ENCODE data around the gene C1orf122. TPM values are rescaled to one million over a fixed set of nuclear protein-coding genes. Genes with fewer than 3 reads are reported as not detected.
A peak's percentile ranks its signal among the peaks of the same experiment; 100 is the strongest.

C1orf122 gene
- total RNA-seq, 1 experiment from 2014 or later = 45.9 TPM

- TF ChIP-seq ARID4B (CRISPR knock-in tag; IDR thresholded peaks at IDR 0.05; ENCODE audit: borderline replicate concordance) (peak; percentile 100), CREB1 (CRISPR knock-in tag; IDR thresholded peaks at IDR 0.05) (peak; percentile 99), USF2 (CRISPR knock-in tag; IDR thresholded peaks at IDR 0.05) (peak; percentile 62), MAX (CRISPR knock-in tag; IDR thresholded peaks at IDR 0.05) (peak; percentile 92), ATF1 (CRISPR knock-in tag; IDR thresholded peaks at IDR 0.05) (peak; percentile 89), FOXP4 (CRISPR knock-in tag; IDR thresholded peaks at IDR 0.05) (peak; percentile 100), NFYB (CRISPR knock-in tag; conservative IDR thresholded peaks at IDR 0.05; ENCODE audit: low read depth) (peak; percentile 73), FOXK1 (CRISPR knock-in tag; IDR thresholded peaks at IDR 0.05) (peak; percentile 98), TCF7 (CRISPR knock-in tag; IDR thresholded peaks at IDR 0.05; ENCODE audit: low read depth) (peak; percentile 98), TEAD4 (CRISPR knock-in tag; IDR thresholded peaks at IDR 0.05) (peak; percentile 99), NFE2L1 (CRISPR knock-in tag; IDR thresholded peaks at IDR 0.05) (peak; percentile 98), AR (CRISPR knock-in tag; IDR thresholded peaks at IDR 0.05) (no peak), JAZF1 (CRISPR knock-in tag; IDR thresholded peaks at IDR 0.05) (no peak), HMGXB4 (CRISPR knock-in tag; IDR thresholded peaks at IDR 0.05) (peak; percentile 71; the same call in 1 of the 2 replicates), TP53 (CRISPR knock-in tag; IDR thresholded peaks at IDR 0.05) (peak; percentile 99), FOXP1 (CRISPR knock-in tag; IDR thresholded peaks at IDR 0.05; ENCODE audit: borderline replicate concordance) (peak; percentile 99), GABPB1 (CRISPR knock-in tag; IDR thresholded peaks at IDR 0.05) (peak; percentile 80), OVOL2 (CRISPR knock-in tag; IDR thresholded peaks at IDR 0.05; ENCODE audit: borderline replicate concordance) (no peak)
- TF ChIP-seq, protein P1, sequence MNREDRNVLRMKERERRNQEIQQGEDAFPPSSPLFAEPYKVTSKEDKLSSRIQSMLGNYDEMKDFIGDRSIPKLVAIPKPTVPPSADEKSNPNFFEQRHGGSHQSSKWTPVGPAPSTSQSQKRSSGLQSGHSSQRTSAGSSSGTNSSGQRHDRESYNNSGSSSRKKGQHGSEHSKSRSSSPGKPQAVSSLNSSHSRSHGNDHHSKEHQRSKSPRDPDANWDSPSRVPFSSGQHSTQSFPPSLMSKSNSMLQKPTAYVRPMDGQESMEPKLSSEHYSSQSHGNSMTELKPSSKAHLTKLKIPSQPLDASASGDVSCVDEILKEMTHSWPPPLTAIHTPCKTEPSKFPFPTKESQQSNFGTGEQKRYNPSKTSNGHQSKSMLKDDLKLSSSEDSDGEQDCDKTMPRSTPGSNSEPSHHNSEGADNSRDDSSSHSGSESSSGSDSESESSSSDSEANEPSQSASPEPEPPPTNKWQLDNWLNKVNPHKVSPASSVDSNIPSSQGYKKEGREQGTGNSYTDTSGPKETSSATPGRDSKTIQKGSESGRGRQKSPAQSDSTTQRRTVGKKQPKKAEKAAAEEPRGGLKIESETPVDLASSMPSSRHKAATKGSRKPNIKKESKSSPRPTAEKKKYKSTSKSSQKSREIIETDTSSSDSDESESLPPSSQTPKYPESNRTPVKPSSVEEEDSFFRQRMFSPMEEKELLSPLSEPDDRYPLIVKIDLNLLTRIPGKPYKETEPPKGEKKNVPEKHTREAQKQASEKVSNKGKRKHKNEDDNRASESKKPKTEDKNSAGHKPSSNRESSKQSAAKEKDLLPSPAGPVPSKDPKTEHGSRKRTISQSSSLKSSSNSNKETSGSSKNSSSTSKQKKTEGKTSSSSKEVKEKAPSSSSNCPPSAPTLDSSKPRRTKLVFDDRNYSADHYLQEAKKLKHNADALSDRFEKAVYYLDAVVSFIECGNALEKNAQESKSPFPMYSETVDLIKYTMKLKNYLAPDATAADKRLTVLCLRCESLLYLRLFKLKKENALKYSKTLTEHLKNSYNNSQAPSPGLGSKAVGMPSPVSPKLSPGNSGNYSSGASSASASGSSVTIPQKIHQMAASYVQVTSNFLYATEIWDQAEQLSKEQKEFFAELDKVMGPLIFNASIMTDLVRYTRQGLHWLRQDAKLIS (CRISPR knock-in tag; IDR thresholded peaks at IDR 0.05; ENCODE audit: borderline replicate concordance) = peak; percentile 92; the same call in 1 of the 2 replicates
- TF ChIP-seq, protein P2, sequence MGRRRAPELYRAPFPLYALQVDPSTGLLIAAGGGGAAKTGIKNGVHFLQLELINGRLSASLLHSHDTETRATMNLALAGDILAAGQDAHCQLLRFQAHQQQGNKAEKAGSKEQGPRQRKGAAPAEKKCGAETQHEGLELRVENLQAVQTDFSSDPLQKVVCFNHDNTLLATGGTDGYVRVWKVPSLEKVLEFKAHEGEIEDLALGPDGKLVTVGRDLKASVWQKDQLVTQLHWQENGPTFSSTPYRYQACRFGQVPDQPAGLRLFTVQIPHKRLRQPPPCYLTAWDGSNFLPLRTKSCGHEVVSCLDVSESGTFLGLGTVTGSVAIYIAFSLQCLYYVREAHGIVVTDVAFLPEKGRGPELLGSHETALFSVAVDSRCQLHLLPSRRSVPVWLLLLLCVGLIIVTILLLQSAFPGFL (CRISPR knock-in tag; IDR thresholded peaks at IDR 0.05; ENCODE audit: borderline replicate concordance) = peak; percentile 99
- TF ChIP-seq, protein P3, sequence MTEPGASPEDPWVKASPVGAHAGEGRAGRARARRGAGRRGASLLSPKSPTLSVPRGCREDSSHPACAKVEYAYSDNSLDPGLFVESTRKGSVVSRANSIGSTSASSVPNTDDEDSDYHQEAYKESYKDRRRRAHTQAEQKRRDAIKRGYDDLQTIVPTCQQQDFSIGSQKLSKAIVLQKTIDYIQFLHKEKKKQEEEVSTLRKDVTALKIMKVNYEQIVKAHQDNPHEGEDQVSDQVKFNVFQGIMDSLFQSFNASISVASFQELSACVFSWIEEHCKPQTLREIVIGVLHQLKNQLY (CRISPR knock-in tag; IDR thresholded peaks at IDR 0.05) = peak; percentile 94; the same call in 1 of the 2 replicates
These were observed 43.2 kb upstream of the C1orf122 start (continued) for GRCh38 chr1:37764414-37764825.

Data from WTC11 (cell line).